ENCODE measurements around the gene AKT3.
"Not testable (repeated sequence)": the region's sequence is repeated elsewhere in the genome, so short reads cannot be mapped to it uniquely, and the experiment has no call there.

The AKT3 gene

GRCh38 chr1:243837907-243838535 is 12.0 kb downstream of the AKT3 start:
- no peak for DNase-seq

GRCh38 chr1:243834130-243834529 is 15.9 kb downstream of the AKT3 start:
- DNase-seq: no peak

- no peak for DNase-seq
Measured at GRCh38 chr1:243831463-243831862, 18.6 kb downstream of the AKT3 start.

DNA sequence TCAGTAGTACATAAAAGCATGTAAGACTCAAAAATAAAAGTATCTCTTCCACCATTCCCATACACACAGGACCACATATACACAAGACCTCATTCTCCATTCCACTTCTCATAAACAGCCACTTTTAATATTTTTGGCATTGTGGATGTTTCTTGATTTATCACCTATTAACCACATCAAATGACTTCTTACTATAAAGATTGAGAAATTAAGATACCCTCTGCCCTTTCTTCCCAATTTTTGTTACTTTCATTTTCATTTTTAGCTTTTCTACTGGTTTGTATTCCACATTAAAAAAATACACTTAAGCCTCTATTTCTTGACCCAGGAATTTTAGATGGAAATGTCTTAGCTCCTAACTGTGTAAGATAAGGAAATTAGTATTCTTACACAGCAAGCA is 22.8 kb downstream of the AKT3 start:
- no peak for DNase-seq

- DNase-seq: not testable (repeated sequence)
Measured at GRCh38 chr1:243824907-243825306, 25.1 kb downstream of the AKT3 start.

DNA sequence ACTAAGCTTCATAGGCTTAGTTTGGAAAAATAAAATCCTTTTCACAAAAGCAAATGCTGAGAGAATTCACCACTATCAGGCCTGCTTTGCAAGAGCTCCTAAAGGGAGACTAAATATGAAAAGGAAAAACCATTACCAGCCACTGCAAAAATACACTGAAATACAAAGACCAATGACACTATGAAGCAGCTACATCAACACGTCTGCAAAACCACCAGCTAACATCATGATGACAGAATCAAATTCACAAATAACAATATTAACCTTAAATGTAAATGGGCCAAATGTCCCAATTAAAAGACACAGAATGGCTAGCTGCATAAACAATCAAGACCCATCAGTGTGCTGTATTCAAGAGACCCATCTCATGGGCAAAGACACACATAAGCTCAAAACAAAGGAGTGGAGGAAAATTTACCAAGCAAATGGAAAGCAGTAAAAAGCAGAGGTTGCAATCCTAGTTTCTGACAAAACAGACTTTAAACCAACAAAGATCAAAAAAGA is 28.8 kb downstream of the AKT3 start:
- DNase-seq: no peak

DNA sequence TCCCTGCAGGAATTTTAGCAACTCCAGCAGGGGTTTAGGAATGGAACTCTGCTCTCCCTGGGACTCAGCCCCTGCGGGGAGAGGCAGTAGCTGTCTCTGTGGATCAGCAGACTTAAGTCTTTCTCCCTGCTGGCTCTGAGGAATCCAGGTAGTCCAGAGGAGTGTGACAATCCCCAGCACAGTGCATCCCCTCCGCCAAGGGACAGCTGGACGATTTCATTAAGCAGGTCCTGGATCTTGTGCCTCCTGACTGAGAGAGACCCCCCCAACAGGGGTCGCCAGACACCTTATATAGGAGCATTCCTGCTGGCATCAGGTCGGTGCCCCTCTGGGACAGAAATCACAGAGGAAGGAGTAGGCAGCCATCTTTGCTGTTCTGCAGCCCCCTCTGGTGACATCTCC is 30.6 kb downstream of the AKT3 start:
- no peak for DNase-seq

GRCh38 chr1:243818978-243819377 is 31.1 kb downstream of the AKT3 start:
- no peak for DNase-seq

DNA sequence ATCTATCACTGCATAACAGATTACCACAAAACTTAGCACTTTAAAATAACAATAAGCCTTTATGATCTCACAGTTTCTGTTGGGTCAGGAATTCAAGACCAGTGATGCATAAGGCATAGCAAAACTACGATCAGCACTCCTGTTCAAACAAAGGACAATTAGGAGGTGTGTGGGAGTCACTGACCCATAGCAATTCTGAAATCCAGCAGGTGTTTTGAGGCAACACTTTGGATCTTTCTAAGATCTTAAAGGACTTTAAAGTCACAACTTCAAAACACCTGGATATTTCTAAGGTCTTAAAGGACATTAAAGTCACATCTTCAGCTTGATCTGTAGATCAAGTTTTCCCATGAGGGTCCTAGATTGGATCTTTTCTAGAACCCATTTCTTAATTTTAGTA is 35.3 kb downstream of the AKT3 start:
- no peak for DNase-seq

- DNase-seq: not testable (repeated sequence)
Measured at GRCh38 chr1:243807346-243807745, 42.7 kb downstream of the AKT3 start.

GRCh38 chr1:243806310-243806709 is 43.7 kb downstream of the AKT3 start:
- DNase-seq: no peak

DNA sequence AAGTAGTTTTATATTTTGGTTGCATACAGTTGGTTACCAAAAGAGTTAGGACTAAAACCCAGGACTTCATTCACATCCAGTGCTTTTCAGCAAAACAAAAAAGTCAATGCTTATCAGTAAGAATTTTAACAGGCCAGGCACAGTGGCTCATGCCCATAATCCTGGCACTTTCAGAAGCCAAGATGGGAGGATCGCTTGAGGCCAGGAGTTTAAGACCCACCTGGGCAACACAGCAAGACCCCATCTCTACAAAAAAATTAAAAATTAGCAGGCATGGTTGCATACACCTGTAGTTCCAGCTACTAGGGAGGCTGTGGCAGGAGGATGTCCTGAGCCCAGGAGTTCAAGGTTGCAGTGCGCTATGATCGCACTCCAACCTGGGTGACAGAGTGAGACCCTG is 47.3 kb downstream of the AKT3 start:
- DNase-seq: no peak

GRCh38 chr1:243801378-243801777 is 48.7 kb downstream of the AKT3 start:
- DNase-seq: no peak

DNA sequence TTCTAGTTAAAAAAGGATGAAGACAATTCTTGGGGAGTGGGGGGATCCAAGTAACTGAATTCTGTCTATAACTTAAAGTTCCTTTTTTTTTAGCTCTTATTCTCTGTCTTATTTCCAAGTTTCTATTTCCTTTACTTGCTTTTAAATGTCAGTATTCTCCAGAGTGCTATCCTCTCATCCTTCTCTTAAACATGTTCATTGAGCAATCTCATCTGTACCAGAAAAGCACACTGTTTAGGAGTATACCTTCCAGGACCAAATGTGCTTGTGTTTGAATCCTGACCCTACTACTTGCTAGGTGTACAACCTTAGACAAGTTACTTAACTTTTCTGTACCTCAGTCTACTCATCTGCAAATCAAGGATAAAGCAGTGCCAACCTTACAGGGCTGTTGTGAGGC is 50.1 kb downstream of the AKT3 start:
- no peak for DNase-seq

DNA sequence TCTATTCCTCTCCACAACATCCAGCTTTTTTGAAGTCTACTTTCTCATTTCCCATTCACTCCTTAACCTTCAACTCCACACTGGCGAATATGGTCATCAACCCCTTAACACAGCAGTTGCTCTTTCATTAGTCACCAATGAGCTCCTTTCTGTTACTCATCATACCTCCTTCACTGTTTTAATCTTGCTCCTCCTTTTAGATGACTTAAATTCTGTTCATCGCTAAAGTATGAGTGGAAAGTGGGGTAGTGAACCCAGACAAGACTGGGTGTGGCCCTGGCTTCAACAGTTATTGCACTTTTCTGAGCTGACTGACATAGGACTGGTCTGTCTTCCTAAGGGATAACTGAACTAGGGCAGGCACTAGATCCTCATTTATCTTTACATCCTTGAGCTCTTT is 51.3 kb downstream of the AKT3 start:
- no peak for DNase-seq

DNA sequence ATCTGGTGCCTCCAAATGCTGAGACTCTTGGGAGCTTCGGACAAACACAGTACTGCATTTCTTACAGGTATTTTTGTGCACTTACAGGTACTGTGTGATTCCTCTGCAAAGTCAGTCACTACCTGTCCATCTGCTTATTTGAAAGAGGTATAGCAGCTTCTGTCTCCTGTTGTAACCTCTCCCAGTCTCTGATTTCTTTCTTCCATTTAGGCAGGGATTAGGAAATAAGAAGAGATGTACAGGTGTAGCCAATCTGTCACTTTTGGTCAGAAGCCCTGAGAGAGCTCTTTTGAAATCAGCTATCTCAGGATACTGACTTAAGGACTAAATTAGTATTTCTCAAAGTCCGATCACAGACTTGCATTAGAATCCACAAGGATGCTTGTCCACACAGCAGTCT is 54.0 kb downstream of the AKT3 start:
- no peak for DNase-seq

DNA sequence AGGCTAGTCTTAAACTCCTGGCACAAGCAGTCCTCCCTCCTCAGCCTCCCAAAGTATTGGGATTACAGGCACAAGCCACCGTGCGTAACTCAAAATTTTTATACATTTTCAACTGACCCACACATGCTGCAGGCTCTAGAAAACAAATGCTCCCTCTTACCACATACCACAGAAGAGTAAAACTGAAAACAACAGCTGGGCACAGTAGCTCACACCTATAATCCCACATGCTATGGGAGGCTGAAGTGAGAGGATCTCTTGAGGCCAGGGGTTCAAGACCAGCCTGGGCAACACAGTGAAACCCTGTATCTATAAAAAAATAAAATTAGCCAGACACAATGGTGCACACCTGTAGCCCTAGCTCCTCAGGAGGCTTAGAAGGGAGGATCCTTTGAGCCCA is 56.7 kb downstream of the AKT3 start:
- no peak for DNase-seq

- DNase-seq: no peak
Measured at GRCh38 chr1:243792891-243793290, 57.2 kb downstream of the AKT3 start.

DNA sequence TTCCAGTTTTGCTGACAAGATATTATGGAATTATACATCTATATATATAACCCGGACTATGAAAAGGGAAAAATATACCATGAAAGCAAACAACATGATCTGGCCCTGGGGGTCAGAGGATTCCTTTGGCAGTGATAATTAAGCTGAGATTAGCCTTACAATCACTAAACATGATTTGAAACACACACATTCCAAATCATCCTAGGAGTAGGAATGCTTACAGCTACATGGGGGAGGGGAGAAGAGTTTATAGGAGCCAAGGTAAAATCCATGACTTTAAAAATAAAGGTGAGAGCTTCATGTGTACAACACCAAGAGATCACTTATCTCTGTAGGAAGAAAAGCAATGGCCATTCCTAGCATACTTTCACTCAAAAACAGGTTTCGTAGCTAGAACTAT is 57.6 kb downstream of the AKT3 start:
- DNase-seq: no peak

DNA sequence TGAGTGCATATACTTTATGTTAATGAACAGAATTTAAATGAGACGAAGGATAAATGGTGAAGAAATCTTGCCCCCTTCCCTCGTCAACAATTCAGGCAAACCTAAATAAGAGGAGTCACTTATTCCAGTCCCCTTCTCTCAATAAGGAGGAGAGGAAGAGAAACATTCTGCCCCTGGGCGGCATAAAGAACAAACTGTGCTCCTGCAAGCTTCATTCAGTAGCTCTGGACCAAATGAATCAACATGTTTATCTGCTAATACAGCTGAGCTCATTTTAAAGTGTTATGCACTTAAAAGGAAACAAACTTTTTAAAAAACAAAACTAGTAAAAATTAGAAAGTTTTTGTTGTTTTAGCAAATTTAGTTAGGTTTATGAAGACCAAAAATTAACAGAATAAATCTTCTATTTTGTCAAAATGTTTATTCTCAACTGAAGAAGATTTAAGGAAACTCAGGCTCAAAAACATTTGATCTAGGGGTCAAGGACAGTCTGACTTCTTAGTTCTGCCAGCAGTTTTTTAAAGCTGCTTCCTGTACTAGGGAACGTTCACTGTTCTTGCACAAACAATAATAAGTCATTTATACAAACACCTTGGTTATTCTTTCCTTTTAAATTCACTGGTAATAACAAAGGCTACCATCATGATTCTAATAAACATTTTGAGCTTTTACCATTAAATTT is 58.3 kb downstream of the AKT3 start:
- DNase-seq: no peak

- no peak for DNase-seq
Measured at GRCh38 chr1:243790404-243790803, 59.6 kb downstream of the AKT3 start.

GRCh38 chr1:243786531-243786930 is 63.5 kb downstream of the AKT3 start:
- DNase-seq: no peak

DNA sequence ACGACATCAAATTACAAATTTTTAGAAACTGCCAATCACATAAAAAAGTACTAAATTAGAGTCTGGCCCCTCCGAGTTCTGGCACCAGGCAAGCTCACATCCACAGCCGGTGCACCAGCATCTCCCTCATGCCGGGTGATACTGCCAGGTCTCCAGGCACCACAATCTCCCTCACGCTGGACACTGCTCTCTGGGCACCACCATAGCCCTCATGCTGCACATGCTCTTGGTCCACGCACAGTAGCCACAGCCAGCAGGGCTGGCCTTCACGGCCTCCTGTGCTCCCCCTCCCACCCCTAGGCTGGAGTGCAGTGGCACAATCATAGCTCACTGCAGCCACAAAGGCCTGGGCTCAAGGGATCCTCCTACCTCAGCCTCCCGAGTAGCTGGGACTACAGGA is 65.5 kb downstream of the AKT3 start:
- DNase-seq: no peak

- no peak for DNase-seq
Measured at GRCh38 chr1:243783714-243784113, 66.3 kb downstream of the AKT3 start.

Measured in AML-193 (cell line).